Measurements from ENCODE around the gene ATN1. TPM values are rescaled to one million over a fixed set of nuclear protein-coding genes. Genes with fewer than 3 reads are reported as not detected.
"Not testable (repeated sequence)": the region's sequence is repeated elsewhere in the genome, so short reads cannot be mapped to it uniquely, and the experiment has no call there.

ATN1 gene
- 100 to 1,000 TPM in 2 of 3 donors, 10 to 100 TPM in 1; 38.1 to 127 (median 119) TPM for polyA plus RNA-seq

DNA sequence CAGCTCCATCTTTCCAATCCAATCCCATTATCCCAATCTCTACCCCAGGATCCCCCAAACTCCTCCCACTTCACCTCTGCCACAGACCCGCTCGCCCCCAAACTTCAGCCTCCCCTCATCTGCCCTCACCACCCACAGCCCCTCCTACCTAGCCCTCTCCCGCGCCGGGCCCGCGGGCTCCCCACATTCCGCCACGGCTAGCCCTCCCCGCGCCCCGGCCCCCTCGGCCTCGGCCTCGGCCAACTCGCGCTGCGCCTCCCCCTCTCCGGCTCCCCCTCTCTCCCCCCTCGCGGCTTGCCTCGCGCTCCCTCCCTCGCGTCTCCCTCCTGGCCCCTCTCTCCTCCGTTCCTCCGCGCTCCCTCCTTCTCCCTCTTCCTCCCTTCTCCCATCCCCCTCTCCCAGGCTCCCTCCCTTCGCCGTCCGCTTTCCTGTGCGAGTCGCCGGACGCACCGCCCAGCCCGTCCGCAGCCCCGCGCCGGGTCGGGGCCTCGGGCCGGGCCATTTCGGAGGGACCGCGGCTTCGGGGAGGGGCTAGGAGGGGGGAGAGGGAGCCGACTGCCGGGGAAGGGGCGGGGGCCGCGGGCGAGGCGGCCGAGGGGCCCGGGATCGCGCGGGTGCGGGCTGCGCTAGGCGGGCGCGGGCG lies at the start of gene ATN1:
Gene ATN1 (plus strand): TSS at position 581 of the 643 bp plus-strand sequence. CDS start 6,043 bp downstream, outside the sequence.
- WGBS, 3 donors, result 0 to 1% (median 1%) methylated on average over 49 to 66 of the region's 66 CpGs

GRCh38 chr12:6879824-6880223 lies 47.9 kb upstream of the ATN1 start:
- WGBS, 3 donors, result 73 to 92% (median 77%) methylated on average over 11 of the region's 11 CpGs

More for the DNA sequence above, at the start of gene ATN1:
- H3K27ac ChIP-seq (ENCODE audit: low read depth, low read length), result peak within 1 kb of the TSS; percentile 77

GRCh38 chr12:6883252-6883651 lies 44.5 kb upstream of the ATN1 start:
- 93 to 98% (median 97%) methylated on average over 5 of the region's 5 CpGs for WGBS, 3 donors

More at GRCh38 chr12:6879824-6880223, 47.9 kb upstream of the ATN1 start:
- not testable (repeated sequence) for H3K27ac ChIP-seq (ENCODE audit: low read depth, low read length)

GRCh38 chr12:6883683-6884082 lies 44.1 kb upstream of the ATN1 start:
- WGBS, 3 donors, result 92 to 95% (median 94%) methylated on average over 11 of the region's 11 CpGs
- no peak overlapping the region for H3K27ac ChIP-seq (ENCODE audit: low read depth, low read length)

More at GRCh38 chr12:6883252-6883651, 44.5 kb upstream of the ATN1 start:
- H3K27ac ChIP-seq (ENCODE audit: low read depth, low read length), result no peak overlapping the region

DNA sequence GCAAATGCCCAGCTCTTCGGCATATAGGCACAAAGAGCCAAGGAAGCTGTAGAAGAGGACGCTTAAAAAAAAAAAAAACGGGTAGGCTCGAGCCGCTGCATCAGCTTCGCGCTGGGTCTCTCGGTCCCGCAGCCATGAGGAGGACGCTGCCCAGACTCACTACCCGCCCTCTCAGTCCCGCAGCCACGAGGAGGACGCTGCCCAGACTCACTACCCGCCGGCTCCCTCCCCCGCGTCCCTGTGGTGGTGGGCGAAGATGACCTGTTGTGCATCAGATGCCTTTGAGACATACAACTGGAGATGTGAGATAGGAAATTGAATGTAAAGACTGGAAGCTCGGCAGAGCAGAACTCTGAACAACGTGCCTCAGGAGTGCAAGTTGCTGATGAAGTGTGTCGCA lies 43.2 kb upstream of the ATN1 start:
- no peak overlapping the region for H3K27ac ChIP-seq (ENCODE audit: low read depth, low read length)
- 79 to 82% (median 82%) methylated on average over 22 of the region's 22 CpGs for WGBS, 3 donors

GRCh38 chr12:6886206-6886999 lies 41.4 kb upstream of the ATN1 start:
- H3K27ac ChIP-seq (ENCODE audit: low read depth, low read length), result not testable (repeated sequence)
- WGBS, 3 donors, result 56 to 72% (median 72%) methylated on average over 11 to 12 of the region's 15 CpGs

GRCh38 chr12:6887460-6887859 lies 40.3 kb upstream of the ATN1 start:
- no peak overlapping the region for H3K27ac ChIP-seq (ENCODE audit: low read depth, low read length)
- 68 to 76% (median 74%) methylated on average over 8 of the region's 8 CpGs for WGBS, 3 donors

GRCh38 chr12:6888360-6888759 lies 39.4 kb upstream of the ATN1 start:
- no peak overlapping the region for H3K27ac ChIP-seq (ENCODE audit: low read depth, low read length)
- WGBS, 3 donors, result 83 to 92% (median 92%) methylated on average over 2 of the region's 2 CpGs

DNA sequence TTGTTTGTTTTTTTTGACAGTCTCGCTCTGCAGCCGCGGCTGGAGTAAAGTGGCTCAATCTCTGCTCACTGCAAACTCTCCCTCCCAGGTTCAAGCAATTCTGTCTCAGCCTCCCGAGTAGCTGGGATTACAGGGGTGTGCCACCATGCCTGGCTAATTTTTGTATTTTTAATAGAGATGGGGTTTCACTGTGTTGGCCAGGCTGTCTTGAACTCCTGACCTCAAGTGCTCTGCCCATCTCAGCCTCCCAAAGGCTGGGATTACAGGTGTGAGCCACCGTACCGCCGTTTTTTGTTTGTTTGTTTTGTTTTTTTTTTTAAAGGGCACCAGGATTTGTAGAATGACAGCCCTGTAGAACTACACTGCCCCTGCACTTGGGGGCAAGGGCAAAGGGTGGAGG lies 39.0 kb upstream of the ATN1 start:
- not testable (repeated sequence) for H3K27ac ChIP-seq (ENCODE audit: low read depth, low read length)
- WGBS, 3 donors, result 58 to 89% (median 86%) methylated on average over 7 of the region's 7 CpGs

GRCh38 chr12:6889775-6890573 lies 37.8 kb upstream of the ATN1 start:
- WGBS, 3 donors, result 84 to 94% (median 88%) methylated on average over 21 of the region's 21 CpGs
- H3K27ac ChIP-seq (ENCODE audit: low read depth, low read length), result not testable (repeated sequence)

DNA sequence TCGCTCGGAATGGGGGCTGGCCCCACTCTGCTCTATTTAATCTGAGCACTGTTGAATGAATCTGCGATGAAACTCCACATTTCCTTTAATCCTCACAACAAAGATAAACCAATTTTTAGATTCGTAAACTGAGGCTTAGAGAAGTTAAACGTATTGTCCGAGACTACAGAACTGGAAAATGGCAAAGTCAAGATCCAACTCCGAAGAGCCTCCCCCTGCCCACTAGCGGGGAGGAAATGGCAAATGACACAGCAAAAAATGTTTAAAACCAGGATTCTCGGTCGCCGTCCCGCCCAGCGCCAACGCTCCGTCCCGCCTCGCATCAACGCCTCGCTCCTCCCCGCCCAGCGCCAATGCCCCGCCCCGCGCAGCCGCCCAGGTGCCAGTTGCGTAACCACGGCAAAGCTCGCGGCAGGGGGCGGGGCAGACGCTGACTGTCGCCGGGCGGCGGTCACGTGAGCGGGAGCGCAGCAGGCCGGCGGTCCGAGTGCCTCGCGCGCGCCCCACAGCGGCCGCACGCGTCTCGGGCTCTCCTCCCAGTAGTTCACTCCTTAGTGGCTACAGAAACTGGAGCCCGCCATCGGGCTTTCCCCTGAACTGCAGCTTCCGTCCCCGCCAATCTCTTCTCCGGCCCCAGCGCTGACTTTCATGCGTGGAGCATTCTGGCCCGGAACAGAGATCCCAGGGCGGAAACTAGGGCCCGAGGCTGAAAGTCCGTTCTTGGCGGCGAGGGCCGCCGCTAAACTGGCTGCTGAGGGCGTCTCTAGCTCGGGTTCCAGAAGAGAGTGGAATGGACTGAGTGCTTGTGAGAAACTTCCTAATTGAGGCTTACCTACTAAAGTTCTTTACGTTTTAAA lies 36.7 kb upstream of the ATN1 start:
- H3K27ac ChIP-seq (ENCODE audit: low read depth, low read length), result peak overlapping the region; percentile 32
- 1 to 2% (median 2%) methylated on average over 64 to 68 of the region's 68 CpGs for WGBS, 3 donors

GRCh38 chr12:6891646-6892001 lies 36.1 kb upstream of the ATN1 start:
- H3K27ac ChIP-seq (ENCODE audit: low read depth, low read length), result no peak overlapping the region
- 79 to 87% (median 84%) methylated on average over 5 of the region's 5 CpGs for WGBS, 3 donors

DNA sequence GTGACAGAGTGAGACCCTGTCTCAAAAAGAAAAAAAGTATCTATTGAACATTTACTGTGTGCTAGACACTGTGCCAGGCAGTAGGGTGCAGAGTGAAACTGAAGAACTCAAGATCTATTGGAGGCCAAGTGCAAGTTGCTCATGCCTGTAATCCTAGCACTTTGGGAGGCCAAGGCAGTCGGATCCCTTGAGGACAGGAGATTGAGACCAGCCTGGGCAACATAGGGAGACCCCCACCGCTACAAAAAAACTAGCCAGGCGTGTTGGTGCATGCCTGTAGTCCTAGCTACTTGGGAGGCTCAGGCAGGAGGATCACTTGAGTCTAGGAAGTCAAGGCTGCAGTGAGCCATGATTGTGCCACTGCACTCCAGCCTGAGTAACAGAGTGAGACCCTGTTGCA lies 35.1 kb upstream of the ATN1 start:
- WGBS, 3 donors, result 89 to 98% (median 96%) methylated on average over 3 of the region's 3 CpGs
- H3K27ac ChIP-seq (ENCODE audit: low read depth, low read length), result not testable (repeated sequence)

DNA sequence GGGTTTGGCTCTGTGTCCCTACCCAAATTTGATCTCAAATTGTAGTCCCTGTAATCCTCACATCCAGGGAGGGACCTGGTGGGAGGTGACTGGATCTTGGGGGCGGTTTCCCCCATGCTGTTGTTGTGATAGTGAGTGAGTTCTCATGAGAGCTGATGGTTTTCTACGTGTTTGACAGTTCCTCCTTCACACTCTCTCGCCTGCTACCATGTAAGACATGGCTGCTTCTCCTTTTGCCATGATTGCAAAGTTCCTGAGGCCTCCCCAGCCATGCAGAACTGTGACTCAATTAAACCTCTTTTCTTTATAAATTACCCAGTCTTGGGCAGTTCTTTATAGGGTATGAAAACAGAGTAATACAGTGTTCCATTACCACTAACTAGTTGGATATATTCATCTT lies 33.4 kb upstream of the ATN1 start:
- H3K27ac ChIP-seq (ENCODE audit: low read depth, low read length), result no peak overlapping the region
- 64 to 94% (median 80%) methylated on average over 3 of the region's 3 CpGs for WGBS, 3 donors

DNA sequence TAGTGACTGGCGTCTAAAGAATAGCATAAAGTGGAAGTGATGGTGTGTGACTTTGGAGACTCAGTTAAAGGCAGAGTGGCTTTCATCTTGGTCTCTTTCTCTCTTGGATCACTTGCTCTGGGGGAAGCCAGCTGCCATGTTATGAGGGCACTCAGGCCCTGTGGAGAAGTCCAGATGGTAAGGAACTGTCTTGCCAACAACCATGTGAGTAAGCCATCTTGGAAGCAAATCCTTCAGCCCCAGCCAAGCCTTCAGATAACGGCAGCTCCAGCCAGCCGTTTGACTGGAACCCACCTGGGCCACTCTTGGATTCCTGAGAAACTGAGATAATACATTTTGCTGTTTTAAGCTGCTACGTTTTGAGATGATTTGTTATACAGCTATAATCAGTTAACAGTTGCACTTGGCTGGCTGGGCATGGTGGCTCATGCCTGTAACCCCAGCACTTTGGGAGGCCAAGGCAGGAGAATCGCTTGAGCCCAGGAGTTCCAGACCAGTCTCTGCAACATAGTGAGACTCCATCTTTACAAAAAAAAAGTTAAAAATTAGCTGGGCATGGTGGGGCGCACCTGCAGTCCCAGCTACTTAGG lies 30.8 kb upstream of the ATN1 start:
- 66 to 89% (median 83%) methylated on average over 6 of the region's 6 CpGs for WGBS, 3 donors
- H3K27ac ChIP-seq (ENCODE audit: low read depth, low read length), result no peak overlapping the region

- H3K27ac ChIP-seq (ENCODE audit: low read depth, low read length), result no peak overlapping the region
- WGBS, 3 donors, result 62 to 86% (median 63%) methylated on average over 5 of the region's 5 CpGs
These were observed 28.3 kb upstream of the ATN1 start for GRCh38 chr12:6899427-6899826.

- no peak overlapping the region for H3K27ac ChIP-seq (ENCODE audit: low read depth, low read length)
- 41 to 43% (median 41%) methylated on average over 10 of the region's 10 CpGs for WGBS, 3 donors
These were observed 27.8 kb upstream of the ATN1 start for GRCh38 chr12:6899837-6900519.
